Measurements from ENCODE around the gene ZDHHC1.

DNA sequence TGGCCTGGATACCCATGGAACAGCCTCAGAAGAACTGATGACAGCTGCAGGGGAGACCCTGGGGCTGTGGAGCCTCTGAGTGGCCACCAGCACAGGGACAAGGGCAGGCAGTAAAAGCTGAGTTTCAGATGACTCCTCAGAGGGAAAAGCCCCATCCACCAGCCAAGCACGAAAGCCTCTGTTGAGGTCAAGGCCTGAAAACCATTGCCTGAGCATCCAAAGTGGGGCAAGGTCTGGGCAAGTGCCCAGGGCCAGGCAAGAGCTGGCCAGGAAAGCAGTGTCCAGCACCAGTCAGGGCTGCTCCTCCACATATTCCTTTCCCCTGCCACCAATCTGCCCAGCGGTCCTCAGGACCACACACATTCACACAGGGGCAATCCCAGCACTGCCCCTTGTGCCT lies 48.3 kb upstream of the ZDHHC1 start:
- TF ChIP-seq, protein P1, sequence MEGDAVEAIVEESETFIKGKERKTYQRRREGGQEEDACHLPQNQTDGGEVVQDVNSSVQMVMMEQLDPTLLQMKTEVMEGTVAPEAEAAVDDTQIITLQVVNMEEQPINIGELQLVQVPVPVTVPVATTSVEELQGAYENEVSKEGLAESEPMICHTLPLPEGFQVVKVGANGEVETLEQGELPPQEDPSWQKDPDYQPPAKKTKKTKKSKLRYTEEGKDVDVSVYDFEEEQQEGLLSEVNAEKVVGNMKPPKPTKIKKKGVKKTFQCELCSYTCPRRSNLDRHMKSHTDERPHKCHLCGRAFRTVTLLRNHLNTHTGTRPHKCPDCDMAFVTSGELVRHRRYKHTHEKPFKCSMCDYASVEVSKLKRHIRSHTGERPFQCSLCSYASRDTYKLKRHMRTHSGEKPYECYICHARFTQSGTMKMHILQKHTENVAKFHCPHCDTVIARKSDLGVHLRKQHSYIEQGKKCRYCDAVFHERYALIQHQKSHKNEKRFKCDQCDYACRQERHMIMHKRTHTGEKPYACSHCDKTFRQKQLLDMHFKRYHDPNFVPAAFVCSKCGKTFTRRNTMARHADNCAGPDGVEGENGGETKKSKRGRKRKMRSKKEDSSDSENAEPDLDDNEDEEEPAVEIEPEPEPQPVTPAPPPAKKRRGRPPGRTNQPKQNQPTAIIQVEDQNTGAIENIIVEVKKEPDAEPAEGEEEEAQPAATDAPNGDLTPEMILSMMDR (IDR thresholded peaks at IDR 0.05), result no peak
- TF ChIP-seq, protein P2, sequence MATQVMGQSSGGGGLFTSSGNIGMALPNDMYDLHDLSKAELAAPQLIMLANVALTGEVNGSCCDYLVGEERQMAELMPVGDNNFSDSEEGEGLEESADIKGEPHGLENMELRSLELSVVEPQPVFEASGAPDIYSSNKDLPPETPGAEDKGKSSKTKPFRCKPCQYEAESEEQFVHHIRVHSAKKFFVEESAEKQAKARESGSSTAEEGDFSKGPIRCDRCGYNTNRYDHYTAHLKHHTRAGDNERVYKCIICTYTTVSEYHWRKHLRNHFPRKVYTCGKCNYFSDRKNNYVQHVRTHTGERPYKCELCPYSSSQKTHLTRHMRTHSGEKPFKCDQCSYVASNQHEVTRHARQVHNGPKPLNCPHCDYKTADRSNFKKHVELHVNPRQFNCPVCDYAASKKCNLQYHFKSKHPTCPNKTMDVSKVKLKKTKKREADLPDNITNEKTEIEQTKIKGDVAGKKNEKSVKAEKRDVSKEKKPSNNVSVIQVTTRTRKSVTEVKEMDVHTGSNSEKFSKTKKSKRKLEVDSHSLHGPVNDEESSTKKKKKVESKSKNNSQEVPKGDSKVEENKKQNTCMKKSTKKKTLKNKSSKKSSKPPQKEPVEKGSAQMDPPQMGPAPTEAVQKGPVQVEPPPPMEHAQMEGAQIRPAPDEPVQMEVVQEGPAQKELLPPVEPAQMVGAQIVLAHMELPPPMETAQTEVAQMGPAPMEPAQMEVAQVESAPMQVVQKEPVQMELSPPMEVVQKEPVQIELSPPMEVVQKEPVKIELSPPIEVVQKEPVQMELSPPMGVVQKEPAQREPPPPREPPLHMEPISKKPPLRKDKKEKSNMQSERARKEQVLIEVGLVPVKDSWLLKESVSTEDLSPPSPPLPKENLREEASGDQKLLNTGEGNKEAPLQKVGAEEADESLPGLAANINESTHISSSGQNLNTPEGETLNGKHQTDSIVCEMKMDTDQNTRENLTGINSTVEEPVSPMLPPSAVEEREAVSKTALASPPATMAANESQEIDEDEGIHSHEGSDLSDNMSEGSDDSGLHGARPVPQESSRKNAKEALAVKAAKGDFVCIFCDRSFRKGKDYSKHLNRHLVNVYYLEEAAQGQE (IDR thresholded peaks at IDR 0.05; ENCODE audit: low read depth, low read length), result no peak
